Measurements from ENCODE around the gene RNF130. TPM values are rescaled to one million over a fixed set of nuclear protein-coding genes. Genes with fewer than 3 reads are reported as not detected.

Gene RNF130
- total and polyA plus RNA-seq, 4 donors: 24.9 to 93.1 (median 51.4) TPM

- Histone ChIP-seq H3K4me1 (ENCODE audit: control insufficient read depth in 4 of 4, insufficient read depth in 4 of 4, low read length in 3 of 4) (peaks cover 0 to 13% (median 9%) of the 10 kb centered on the region in 4 donors), H3K36me3 (ENCODE audit: control insufficient read depth in 4 of 4, insufficient read depth in 3 of 4, low read depth in 1 of 4, low read length in 3 of 4) (no peaks in the 10 kb centered on the region), H3K27ac (ENCODE audit: low read depth in 1 of 2, low read length in 2 of 2) (no peak overlapping the region), H3K27me3 (ENCODE audit: control insufficient read depth in 4 of 4, insufficient read depth in 4 of 4, low read length in 3 of 4) (no peaks in the 10 kb centered on the region), H3K4me3 (ENCODE audit: low read depth in 1 of 3, low read length in 3 of 3) (no peak overlapping the region), H3K9me3 (ENCODE audit: control insufficient read depth in 4 of 4, low read length in 3 of 4) (no peaks in the 10 kb centered on the region), H3K9ac (ENCODE audit: low read depth in 1 of 2, low read length in 2 of 2) (no peak overlapping the region)
- 54% methylated on average over 13 of the region's 13 CpGs for WGBS
- TF ChIP-seq ZBTB33 (IDR thresholded peaks at IDR 0.05): no peak
- no peak for TF ChIP-seq JUND (IDR thresholded peaks at IDR 0.05)
- no peak for TF ChIP-seq RAD21 (IDR thresholded peaks at IDR 0.05)
- no peak for TF ChIP-seq CTCF (IDR thresholded peaks at IDR 0.05; ENCODE audit: low read depth, low read length, missing input control)
- no peak for TF ChIP-seq FOXA2 (IDR thresholded peaks at IDR 0.05)
- no peak for TF ChIP-seq MAX (IDR thresholded peaks at IDR 0.05)
- no peak for TF ChIP-seq HNF4G (IDR thresholded peaks at IDR 0.05)
- TF ChIP-seq FOXA1 (IDR thresholded peaks at IDR 0.05): no peak
- TF ChIP-seq TAF1 (conservative IDR thresholded peaks at IDR 0.05): no peak
- TF ChIP-seq GABPA (IDR thresholded peaks at IDR 0.05 in 1 of 2, conservative IDR thresholded peaks at IDR 0.05 in 1 of 2): no peak
- TF ChIP-seq REST (IDR thresholded peaks at IDR 0.05): no peak
- TF ChIP-seq HNF4A (conservative IDR thresholded peaks at IDR 0.05): no peak
- TF ChIP-seq NR2F2 (IDR thresholded peaks at IDR 0.05): no peak
- no peak for TF ChIP-seq YY1 (IDR thresholded peaks at IDR 0.05)
- no peak for TF ChIP-seq SP1 (IDR thresholded peaks at IDR 0.05)
- TF ChIP-seq EGR1 (IDR thresholded peaks at IDR 0.05; ENCODE audit: low read depth in 2 of 2): no peak
- TF ChIP-seq ATF3 (IDR thresholded peaks at IDR 0.05): no peak
- TF ChIP-seq RXRA (IDR thresholded peaks at IDR 0.05): no peak
- DNase-seq (ENCODE audit: low spot score): no peak
Measured at GRCh38 chr5:180084638-180085561, 13.3 kb upstream of the RNF130 start.
